Activated CD8-positive, alpha-beta memory T cell treated with anti-CD3 and anti-CD28 coated beads, Interleukin-2, amount 50 U/mL, for 4 hours (primary cell): ENCODE measurements around the gene BNC2.

Experiments used
- DNase-seq: peaks from one replicate; pipeline ENCODE4 v3.0.0-alpha.2; 2020

The BNC2 gene

DNA sequence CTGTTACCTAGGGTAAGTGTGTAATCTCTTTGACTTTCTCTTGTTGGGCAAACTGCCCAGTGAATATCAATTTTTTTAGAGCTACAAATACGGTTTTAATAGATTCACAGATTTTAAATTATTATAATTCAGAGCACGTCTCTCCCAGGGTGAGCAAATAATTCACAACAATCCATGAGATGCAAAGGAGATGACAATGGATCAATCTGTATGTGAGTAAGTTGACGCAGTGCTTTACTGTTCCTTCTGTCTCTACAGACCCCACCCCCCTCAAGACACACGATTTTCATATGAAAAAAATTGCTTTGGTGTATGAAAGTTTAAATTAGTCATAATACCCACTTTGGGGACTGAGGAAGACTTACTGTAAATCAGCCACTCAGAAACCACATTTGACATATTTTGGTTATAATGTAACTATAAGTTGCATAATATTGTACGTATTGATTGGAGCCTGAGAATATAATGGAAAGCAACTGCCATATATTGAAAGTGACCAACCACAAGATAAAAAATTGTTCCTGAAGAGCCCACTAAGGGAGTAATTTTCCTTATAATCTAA lies 201.7 kb downstream of the BNC2 start:
- no peak for DNase-seq

DNA sequence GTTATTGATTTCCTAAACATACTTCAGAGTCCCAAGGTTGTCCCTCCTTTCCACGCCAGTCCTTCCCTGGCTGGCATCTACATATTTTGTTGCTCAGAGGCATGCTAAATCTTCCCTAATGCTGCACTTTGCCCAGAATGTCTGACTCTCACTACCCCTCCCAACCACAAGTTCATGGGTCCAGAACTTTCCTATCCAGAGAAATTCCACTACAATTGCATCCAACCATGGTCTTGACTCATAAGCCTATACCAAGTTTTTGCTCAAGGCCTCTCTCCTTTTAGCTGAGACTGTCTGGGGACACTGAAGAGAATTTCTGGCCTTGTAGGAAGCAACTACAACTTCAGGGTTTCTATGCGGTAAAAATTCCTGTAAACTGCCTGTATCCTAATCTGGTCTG lies 206.3 kb downstream of the BNC2 start:
- no peak for DNase-seq

DNA sequence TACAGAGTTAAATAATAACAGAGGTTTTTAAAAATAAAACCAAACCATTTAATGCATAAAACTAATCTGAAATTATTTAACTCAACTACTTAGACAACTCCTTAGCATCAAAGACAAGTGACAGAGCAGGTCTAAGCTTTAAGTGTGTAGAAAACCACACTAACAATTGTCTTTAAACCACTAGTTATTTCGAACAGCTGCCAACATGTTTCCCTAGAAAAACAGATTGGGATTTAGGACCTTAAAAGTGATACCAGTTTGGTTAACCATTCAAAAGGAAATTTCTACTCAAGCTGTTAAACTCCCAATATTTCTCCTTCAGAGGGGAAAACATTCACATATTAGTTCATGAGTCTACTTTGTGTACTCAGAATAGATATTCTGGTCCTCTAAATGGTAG lies 208.7 kb downstream of the BNC2 start:
- no peak for DNase-seq

DNA sequence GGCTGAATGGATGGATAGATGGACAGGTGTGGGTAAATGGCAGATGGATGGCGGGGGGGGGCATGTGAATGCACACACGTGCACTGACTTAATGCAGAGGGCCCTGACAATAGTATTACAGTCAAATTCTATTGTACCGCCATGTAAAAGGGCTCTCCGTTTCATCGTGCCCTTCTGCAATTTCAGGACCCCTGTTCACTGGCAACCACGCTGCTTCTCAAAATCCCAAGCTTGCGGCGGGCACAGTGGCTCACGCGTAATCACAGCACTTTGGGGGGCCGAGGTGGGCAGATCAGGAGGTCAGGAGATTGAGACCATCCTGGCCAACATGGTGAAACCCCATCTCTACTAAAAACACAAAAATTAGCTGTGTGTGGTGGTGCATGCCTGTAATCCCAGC lies 211.4 kb downstream of the BNC2 start:
- DNase-seq, result no peak

DNA sequence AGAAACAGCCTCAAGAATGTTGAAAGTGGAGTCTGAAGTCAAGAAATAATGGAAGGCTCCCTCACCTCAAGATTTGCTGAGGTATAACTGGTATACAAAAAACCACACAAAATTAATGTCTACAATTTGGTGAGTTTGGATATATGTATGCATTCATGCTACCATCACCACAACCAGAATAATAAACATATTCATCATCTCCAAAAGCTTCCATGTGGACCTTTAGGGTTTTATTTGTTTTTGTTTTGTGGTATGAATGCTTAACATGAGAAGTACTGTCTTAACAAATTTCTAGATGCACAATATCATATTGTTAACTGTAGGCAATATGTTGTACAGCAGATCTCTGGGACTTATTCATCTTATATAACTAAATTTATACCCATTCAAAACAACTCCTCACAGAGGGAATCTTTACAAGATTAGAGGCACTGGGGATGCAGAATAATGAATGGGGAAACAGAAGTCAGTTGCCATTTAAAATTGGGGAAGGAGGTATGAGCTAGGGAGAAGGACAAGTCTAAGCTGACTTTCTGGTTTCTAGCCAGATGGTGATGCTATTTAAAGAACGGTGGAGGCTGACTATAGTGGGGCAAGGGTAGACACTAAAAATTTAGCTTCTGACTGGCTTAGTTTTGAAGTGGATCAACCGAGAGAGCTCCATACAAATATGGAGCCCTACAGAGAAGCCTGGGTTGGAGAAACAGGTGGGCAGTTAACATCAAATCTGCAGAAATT lies 213.9 kb downstream of the BNC2 start:
- no peak for DNase-seq

DNA sequence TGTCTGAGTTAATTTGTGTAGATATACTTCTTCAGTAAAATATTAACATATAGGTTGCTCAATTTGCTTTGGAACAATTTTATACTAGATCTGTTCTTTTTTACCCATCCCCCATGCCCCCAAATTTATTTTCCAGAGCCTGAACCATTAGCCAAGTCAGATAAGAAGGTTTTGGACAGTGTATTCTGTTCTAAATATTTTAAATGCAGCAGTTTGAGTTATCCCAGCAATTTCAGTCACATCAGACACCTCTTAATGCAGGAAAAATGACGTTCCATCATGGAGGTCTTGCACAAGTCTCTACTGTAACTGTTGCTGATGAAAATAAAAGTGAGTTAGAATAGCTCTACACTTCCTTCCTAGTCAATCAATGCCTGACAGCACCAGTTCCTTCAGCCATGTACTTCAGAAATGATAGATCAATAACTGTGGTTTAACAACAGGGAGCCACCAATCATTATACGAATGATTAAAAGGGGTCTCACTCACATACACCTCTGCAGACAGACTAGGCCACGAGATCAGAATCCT lies 215.8 kb downstream of the BNC2 start:
- DNase-seq, result no peak

DNA sequence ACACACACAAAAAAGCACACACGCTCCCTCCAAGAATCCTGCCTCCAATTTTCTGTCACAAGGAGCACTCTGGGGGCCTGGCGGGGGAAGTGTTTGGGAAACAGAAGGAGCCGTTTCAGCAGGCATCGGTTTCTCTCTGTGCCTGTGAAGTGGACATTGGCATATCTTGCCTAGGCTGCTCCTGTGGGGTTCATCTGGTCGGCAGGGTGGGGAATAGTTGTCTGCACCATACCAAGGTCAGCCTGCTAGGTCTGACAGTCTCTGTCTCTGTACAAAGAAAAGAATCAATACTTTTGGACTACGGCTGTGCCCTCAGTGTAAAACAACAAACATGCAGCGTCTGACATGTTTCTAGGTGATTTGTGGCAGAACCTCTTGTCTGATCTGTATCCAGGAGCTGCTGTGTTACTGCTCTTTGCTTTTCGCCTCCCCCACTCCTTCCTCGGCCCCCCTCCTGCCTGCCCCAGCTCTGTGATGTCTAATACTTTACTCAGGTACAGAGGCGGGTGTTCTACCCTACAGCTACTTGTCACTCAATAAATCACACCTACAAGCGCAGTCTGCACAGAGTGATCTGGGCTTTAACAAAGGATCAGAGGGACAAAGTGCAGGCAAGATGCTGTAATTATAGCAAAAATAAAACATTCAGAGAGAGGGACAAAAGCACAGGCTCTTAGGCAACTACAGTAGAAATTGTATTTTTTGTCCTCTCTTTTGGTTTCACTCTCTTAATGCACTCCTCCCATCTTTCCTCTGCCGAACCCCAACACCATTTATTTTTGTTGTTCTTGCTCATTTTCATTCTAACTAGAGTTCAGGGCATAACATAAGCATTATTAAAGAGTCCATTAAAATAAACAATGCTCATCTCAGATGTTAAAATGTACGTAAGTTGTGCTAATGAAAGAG lies 216.7 kb downstream of the BNC2 start:
- no peak for DNase-seq

DNA sequence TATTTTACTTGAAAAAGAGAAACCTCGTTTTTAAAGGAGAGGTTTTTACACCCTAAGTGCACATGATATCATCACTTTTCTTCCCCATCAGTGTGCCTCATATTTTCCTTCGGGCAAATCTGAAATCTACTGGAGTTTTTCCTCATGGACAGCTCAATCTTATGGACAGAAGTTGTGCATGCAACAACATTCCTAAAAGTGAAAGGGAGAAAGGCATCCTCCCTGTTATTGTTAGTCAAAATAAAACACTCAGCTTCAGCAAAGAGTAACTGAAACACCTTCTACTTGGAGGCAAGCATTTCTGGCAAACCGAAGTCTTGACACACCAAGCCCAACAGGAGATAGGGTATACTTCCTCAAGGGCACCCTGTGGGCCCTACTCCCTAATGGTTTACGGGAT lies 217.9 kb downstream of the BNC2 start:
- DNase-seq, result no peak

DNA sequence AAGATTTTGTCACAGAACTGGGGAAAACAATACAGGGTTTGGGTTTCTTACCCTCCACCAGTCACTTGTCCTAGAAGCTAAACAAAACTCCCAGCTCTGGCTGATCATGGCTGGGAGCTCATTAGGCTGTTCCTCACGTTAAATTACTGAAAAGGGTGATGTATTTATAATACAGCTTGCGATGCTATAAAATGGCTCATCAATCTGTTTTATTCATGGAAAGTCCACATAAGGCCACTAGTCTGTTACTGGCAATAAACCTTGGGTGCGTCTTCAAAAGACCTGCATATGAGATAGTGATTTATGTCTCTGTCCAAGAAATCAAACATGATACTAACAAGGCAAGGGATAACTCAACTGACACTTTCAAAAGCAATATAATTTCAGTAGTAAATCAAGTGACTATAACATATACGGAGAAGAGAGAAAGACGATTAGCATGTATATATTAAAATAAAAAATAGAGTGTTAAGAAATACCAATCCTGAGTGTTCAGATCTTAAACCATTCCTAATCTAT lies 219.0 kb downstream of the BNC2 start:
- DNase-seq, result no peak

DNA sequence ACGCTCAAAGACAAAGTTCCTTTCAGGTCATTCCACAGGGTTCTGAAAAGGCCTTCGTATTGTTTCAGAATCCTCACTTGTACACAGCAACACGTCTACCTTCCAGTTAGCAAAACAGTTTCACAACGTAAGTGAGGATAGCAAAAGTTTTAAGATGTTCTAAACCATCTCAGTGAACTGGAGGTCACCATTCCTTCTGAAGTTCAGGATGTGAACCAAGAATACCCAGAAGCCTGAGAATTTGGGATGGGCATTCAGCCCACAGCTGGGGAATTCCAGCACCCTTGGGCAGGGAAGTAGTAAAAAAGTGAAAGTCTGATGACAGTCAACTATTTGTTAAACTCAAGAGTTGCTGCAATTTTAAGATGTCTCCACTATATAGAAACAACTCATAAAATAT lies 224.5 kb downstream of the BNC2 start:
- DNase-seq, result no peak

DNA sequence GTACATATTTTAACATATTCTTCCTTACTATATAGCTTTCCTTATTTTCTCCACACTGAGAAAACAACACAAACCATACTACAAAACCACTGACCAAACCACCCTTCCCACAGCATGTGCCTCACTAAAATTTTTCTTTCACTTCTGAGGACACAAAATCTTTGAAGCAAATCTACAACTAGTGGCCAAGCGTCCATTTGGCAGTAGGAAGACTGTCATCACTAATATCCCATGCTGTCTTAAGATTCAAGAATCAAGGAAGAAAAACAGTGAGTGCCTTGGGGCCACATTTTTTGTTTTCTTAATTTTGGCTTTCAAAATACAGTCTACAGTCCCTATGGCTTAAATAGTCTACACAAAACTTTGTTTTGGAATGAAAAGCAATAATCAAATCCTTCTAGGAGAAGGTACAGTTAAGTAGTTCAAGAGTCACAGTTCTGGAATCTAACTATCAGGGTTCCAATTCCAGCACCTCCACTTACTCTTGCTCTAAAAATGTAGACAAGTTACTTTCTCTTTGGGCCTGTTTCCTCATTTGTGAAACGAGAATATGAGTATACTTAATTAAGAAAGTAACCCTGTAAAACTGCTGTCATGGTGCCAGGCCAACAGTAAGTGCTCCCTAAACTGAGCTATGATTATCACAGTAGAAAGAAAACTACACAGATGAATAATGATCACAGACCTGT lies 227.9 kb downstream of the BNC2 start:
- DNase-seq, result no peak

DNA sequence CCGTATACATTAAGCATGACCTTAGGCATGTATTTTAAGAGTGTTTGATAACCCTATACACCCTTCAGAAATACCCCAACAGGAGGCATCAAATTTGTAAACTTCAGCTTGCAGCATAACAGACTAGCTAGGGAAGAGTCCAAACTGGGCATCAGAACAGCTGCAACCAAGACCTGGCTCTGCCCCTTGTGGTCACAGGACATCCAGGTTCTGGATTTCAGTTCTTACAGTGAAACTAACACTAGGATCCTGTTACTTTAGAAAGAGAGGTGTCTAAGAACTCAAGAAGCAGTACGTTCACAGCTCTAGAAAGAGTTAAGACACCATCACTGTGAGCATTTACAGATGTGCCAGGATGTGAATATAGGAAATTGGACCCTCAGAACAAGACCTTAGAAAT lies 229.8 kb downstream of the BNC2 start:
- no peak for DNase-seq

DNA sequence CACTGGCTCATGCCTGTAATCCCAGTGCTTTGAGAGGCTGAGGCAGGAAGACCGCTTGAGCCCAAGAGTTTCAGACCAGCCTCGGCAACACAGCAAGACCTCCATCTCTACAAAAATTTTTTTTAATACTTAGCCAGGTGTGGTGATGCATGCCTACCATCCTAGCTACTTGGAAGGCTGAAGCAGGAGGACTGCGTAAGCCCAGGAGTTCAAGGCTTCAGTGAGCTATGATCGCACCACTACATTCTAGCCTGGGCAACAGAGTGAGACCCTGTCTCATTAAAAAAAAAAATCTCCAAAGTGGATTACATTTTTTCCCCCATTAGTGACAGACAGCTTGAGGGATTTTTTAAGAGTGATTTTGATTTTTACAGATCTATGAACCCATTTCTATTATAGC lies 230.8 kb downstream of the BNC2 start:
- no peak for DNase-seq

DNA sequence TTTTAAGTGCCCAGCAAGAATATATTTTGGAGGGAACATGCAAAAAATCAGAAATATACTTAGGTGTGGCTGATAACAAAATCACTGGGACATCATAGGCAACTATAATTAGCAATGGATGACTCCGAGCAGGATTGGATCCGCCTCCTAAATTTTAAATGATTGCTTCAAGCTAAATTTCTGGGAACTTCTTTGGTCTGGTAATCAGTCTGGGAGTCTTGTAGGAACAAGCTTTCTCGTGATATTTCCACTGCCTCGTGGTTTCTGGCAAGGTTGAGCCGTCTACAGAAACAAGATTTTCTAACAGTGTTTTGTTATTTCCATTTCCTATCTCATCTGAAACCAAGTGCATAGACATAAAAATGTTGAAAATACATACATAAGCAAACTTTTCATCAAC lies 232.6 kb downstream of the BNC2 start:
- DNase-seq, result no peak

DNA sequence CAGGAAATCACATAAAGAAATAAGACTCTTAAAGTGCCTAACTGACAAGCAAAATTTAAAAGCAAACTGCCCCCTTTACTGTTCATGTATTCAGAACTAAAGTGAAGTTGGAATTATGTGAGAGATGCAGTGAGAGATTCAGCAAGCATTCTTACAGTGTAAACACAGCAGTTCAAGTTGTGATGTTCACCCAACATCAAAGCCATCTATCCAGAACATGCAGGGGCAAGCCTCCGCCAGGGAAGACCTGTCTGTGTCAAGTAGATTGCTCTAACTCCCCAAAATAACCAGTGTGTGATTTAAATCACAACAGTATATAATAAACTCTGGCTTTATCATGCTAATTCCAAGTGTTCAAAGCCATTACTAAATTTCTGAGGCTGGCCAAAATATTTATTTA lies 233.3 kb downstream of the BNC2 start:
- no peak for DNase-seq

DNA sequence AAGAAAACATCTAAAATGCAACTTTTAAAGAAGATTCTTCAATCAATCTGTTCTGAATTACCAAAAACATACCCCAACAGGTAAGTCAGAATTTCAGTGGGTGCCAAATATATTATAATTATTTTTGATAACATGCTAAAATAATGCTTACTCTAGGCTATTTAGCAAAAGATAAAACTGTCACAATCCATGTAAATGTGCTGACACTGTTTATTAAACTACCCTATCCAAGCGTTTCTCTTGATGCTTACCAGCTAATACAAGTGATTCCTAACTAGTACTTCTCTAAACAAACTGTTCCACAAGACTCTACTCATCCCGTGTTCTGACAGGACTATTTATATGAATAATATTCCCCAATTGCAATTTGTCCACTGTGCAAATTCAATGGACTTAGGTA lies 236.7 kb downstream of the BNC2 start:
- no peak for DNase-seq

DNA sequence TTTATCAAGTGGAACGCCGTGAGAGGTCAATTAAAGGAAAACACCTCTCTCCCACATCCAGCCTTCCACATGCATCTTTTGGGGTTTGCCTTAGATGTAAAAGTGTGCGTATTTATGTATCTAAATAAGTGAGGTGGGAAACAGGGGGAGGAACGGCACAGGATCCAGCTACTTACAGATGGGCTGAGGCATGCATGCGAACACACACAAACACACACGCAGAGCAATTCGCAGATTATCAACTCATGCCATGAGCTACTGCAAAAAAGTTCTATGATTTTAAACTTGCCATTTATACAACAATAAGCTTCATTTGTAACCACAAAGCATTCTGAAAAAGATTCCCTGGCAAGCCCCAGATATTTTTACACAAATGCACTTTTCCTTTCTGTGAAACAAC lies 242.1 kb downstream of the BNC2 start:
- no peak for DNase-seq

DNA sequence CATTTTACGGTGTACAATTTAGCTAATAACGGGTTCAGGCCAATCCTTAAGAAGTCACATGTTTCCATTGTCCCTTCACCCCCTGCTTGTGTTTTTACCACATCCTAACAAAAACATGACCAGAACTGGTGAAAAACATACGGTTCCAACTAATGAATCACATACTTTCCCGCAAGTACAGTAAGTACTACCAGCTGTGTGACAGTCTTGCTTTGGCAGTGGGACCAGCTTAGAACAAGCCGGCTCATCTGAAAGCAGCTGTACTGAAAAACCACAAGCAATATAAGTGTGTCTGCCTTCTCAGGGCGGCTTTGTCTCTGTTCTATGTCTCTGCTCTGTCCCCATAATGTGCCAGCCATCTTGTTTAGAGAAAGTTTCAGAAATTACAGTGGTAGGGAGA lies 242.5 kb downstream of the BNC2 start:
- no peak for DNase-seq

DNA sequence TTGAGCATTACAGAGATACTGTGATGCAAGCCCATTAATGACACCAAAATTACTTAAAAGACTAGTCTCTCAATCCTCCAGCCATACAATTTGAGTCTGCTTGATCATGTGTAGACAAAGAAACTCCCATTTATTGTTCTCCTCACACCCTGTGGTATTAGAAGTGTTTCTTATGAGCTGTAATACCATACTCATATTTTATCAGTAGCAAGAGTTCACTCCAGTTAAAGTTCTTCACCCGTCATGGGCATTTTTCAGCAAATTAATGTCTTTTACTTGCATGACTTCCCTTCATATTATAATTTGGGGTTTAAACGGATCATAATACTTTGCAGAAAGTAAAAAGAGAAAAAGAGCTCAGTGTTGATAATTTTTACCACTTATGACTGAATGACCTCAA lies 242.9 kb downstream of the BNC2 start:
- DNase-seq, result no peak

DNA sequence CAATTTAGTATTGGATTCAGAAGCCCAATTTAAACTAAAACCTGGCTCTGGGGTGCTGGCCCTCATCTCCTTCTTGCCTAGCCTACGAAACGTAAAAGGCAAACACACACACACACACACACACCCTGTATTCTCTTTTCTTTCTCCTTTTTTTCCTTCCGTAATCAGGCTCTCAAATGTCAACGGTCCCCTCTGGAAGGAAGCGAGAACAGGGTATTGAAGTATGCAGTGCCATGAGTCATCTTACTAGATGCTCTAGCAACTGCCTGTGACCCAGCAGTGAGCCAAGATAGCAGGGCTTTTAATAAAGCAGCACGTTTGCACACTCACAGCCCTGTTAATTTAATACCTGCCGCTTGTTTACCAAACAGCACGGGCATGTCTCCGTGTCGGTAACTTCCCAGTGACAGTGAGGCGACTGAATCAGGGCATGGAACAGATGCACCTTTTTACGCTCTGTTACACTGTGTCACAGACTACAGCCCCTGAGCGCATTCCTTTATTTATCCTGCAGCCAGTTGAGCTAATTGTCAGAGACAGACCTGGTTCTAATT lies 243.8 kb downstream of the BNC2 start:
- no peak for DNase-seq

DNA sequence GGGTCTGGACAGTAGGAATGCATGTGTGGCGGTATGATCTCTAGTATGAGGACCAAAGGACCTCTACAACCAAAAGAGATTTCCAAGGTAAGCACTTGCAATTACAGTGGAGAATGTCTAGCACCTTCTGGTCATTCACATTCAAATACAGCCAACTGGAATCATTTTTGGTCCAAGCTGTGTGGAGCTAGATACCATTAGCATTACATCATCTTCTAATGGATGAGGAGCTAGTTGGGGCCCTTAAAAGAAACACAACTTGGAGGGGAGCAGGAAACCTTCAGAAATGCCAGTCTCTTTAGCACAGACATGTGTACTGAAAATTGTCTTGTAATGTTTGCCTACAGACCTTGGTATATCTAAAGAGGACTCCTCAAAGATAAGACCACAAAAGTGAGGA lies 244.7 kb downstream of the BNC2 start:
- DNase-seq, result no peak

DNA sequence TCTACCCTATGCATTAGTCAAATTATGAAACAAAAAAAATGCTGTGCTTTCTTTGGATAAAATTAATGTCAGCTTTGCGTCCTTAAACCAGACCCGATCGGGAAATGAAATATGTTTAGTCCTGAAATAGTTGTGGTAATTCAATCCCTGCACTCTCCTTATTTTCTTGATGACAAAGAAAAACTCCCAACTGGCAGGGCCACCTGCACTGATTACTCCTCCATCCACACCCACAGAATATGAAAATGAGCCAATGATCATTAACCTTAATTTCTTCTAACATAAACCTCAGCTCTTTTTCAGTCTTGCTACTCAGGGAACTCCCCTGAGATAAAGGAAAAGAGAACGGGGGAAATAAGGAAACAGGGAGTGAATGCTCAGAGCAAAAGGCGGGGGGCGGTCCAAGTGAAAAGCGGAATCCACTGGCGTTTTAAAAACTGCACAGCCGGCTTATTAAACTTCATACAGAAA lies 245.3 kb downstream of the BNC2 start:
- DNase-seq, result no peak

DNA sequence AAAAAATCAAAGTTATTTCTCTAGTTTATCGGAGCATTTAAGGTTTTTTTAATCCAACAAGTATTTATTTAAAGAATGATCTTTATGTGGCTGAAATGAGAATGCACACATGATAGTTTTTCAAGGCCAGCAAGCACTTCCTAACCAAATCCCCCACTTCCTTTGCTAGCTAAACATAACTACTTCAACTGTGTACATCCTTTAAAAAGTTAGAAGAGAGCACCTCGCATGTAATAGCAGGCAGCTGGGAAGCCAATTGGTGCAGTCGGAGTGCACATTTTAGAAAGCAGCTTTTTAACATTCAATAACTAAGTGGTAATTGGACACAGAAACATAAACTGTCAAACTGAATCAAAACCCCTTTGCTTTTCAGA lies 245.7 kb downstream of the BNC2 start:
- no peak for DNase-seq
